GM19238 (cell line): ENCODE data around the gene MTPN.

ENCODE experiments used
- DNase-seq: peaks from one replicate; pipeline ENCODE4 v3.0.0; 2011; ENCODE audit warnings: low spot score; ENCODE audit not compliant: insufficient read length

The MTPN gene

GRCh38 chr7:135977007-135977741, at the start of gene MTPN:
Gene MTPN, minus strand, starts transcription at chr7:135977359. Its CDS starts 259 bp downstream, at chr7:135977100.
- DNase-seq, result peak; percentile 59

GRCh38 chr7:136026209-136026608, 49.0 kb upstream of the MTPN start:
- DNase-seq, result no peak

GRCh38 chr7:136023134-136023869, 46.1 kb upstream of the MTPN start:
- DNase-seq, result no peak

GRCh38 chr7:136020556-136020955, 43.4 kb upstream of the MTPN start:
- no peak for DNase-seq

GRCh38 chr7:136018104-136018503, 40.9 kb upstream of the MTPN start:
- DNase-seq, result no peak

- no peak for DNase-seq
These were observed 39.7 kb upstream of the MTPN start for GRCh38 chr7:136016649-136017395.

GRCh38 chr7:136015638-136016037, 38.5 kb upstream of the MTPN start:
- no peak for DNase-seq

GRCh38 chr7:136014659-136015058, 37.5 kb upstream of the MTPN start:
- DNase-seq, result no peak

- no peak for DNase-seq
These were observed 35.1 kb upstream of the MTPN start for GRCh38 chr7:136012238-136012637.

GRCh38 chr7:136009488-136010079, 32.4 kb upstream of the MTPN start:
- no peak for DNase-seq

- no peak for DNase-seq
These were observed 29.0 kb upstream of the MTPN start for GRCh38 chr7:136006208-136006607.

GRCh38 chr7:136004083-136004482, 26.9 kb upstream of the MTPN start:
- no peak for DNase-seq

GRCh38 chr7:136002802-136003201, 25.6 kb upstream of the MTPN start:
- no peak for DNase-seq

- DNase-seq, result no peak
These were observed 23.2 kb upstream of the MTPN start for GRCh38 chr7:136000288-136000913.

GRCh38 chr7:135998081-135998480, 20.9 kb upstream of the MTPN start:
- no peak for DNase-seq

- DNase-seq, result no peak
These were observed 18.6 kb upstream of the MTPN start for GRCh38 chr7:135995748-135996147.

GRCh38 chr7:135994466-135995205, 17.5 kb upstream of the MTPN start:
- DNase-seq, result no peak

GRCh38 chr7:135993950-135994349, 16.8 kb upstream of the MTPN start:
- DNase-seq, result no peak

GRCh38 chr7:135991906-135992305, 14.7 kb upstream of the MTPN start:
- no peak for DNase-seq

- no peak for DNase-seq
These were observed 14.2 kb upstream of the MTPN start for GRCh38 chr7:135991322-135991721.

GRCh38 chr7:135990258-135990657, 13.1 kb upstream of the MTPN start:
- DNase-seq, result no peak
